H1 (cell line): ENCODE results near the gene AVP. TPM values are rescaled to one million over a fixed set of nuclear protein-coding genes. Genes with fewer than 3 reads are reported as not detected.

ENCODE experiments used
- BRCA1 ChIP-seq: IDR thresholded peaks from 2 replicates; pipeline ENCODE4 v1.6.1; 2012; ENCODE audit warnings: low read depth, low read length, improper control_type of control experiment
- CBX8 ChIP-seq: fragments of 300-800, 300-1000 bp; sonication (generic); IDR thresholded peaks from 2 replicates; pipeline ENCODE4 v1.7.1; 2016; ENCODE audit warnings: low read depth, low read length, borderline replicate concordance
- MAFK ChIP-seq: IDR thresholded peaks from 2 replicates; pipeline ENCODE4 v1.6.1; 2012; ENCODE audit warnings: low read depth, mild to moderate bottlenecking, improper control_type of control experiment, low read length
- YY1 ChIP-seq: IDR thresholded peaks from 2 replicates; pipeline ENCODE4 v1.6.1; 2011; ENCODE audit warnings: low read depth, mild to moderate bottlenecking, low read length
- polyA plus RNA-seq, 7 experiments: library from polyadenylated mRNA; depleted of rRNA in 3 of 7; stranded (reverse) in 5 of 7; unstranded in 2 of 7; fragments of >200 nt in 5 of 7; fragments of 200-250 nt in 2 of 7; gene quantifications; 1 replicate in 5 of 7; 2 replicates in 1 of 7; 4 replicates in 1 of 7; pipeline versions ENCODE4 v1.2.1 to v1.2.3, GENCODE V29; 2011 to 2013; ENCODE audit warnings: missing spikeins in 2 of 7, mixed read lengths in 2 of 7
- total RNA-seq: library from RNA; stranded (reverse); fragmentation: NEBNext Ultra II Directional; extraction: Animal tissue kit (Norgen Biotek cat#: 25700); gene quantifications from 2 replicates; pipeline ENCODE4 v1.2.1, GENCODE V29; 2021

Gene AVP
- total and polyA plus RNA-seq, 2 of the 8 experiments (the other 6 are each of a cell fraction or from before 2014, with no cell fraction given), result 0.18 TPM; not detected in 1

DNA sequence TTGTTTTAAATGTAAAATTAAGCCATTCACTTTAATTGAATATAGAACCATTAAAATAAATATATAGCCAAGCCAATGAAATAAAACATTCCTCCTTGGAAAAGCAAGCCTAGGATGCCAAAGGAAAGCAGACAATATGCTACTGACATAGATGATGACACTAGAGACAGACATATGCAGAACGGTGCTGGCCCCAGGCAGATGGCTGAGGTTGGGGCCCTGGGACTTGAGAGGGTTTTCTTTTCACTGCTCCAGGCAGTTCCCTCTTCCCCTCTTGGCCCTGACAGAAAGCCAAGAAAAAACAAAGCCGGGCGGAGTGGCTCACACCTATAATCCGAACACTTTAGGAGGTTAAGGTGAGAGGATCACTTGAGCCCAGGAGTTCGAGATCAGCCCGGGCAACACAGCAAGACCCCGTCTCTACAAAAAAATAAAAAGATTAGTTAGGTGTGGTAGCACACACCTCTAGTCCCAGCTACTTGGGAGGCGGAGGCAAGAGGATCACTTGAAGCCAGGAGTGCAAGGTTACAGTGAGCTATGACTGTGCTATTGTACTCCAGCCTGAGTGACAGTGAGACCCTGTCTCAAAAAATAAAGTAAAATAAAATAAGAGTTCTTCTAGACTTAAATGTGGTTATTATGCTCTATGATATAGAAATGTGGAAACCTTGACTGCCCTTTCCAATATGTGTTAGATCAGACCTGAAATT lies 43.9 kb upstream of the AVP start (continued):
- TF ChIP-seq MAFK, result no peak
- no peak for TF ChIP-seq BRCA1
- no peak for TF ChIP-seq YY1
- no peak for TF ChIP-seq CBX8
- TF ChIP-seq, all 59 proteins: peak for 0
